Liver (tissue), 3 donors: ENCODE data around the gene HDAC5.

Source experiments
- ATF3 ChIP-seq: IDR thresholded peaks from 2 replicates; pipeline ENCODE4 v1.6.1; 2016; ENCODE audit warnings: antibody characterized with exemption
- CTCF ChIP-seq: fragments of 150-350 bp; IDR thresholded peaks from 2 replicates; pipeline ENCODE4 v1.5.1; 2017; ENCODE audit warnings: improper control_type of control experiment, low read depth, low read length; ENCODE audit not compliant: missing input control
- JUND ChIP-seq, 2 donors: IDR thresholded peaks; 2 replicates each; pipeline ENCODE4 v1.6.1; 2016; ENCODE audit warnings: antibody characterized with exemption in 2 of 2
- TF ChIP-seq, protein P1 (sequence below): IDR thresholded peaks from 2 replicates; pipeline ENCODE4 v1.6.1; 2016; ENCODE audit warnings: antibody characterized with exemption
- TF ChIP-seq, protein P2 (sequence below): IDR thresholded peaks from 2 replicates; pipeline ENCODE4 v1.6.1; 2016; ENCODE audit warnings: antibody characterized with exemption, mild to moderate bottlenecking
- donor health status: healthy.
- donor health status: healthy.

GRCh38 chr17:44111777-44112176, 11.7 kb downstream of the HDAC5 start:
- TF ChIP-seq, protein P1, sequence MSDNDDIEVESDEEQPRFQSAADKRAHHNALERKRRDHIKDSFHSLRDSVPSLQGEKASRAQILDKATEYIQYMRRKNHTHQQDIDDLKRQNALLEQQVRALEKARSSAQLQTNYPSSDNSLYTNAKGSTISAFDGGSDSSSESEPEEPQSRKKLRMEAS, result no peak
- TF ChIP-seq, protein P2, sequence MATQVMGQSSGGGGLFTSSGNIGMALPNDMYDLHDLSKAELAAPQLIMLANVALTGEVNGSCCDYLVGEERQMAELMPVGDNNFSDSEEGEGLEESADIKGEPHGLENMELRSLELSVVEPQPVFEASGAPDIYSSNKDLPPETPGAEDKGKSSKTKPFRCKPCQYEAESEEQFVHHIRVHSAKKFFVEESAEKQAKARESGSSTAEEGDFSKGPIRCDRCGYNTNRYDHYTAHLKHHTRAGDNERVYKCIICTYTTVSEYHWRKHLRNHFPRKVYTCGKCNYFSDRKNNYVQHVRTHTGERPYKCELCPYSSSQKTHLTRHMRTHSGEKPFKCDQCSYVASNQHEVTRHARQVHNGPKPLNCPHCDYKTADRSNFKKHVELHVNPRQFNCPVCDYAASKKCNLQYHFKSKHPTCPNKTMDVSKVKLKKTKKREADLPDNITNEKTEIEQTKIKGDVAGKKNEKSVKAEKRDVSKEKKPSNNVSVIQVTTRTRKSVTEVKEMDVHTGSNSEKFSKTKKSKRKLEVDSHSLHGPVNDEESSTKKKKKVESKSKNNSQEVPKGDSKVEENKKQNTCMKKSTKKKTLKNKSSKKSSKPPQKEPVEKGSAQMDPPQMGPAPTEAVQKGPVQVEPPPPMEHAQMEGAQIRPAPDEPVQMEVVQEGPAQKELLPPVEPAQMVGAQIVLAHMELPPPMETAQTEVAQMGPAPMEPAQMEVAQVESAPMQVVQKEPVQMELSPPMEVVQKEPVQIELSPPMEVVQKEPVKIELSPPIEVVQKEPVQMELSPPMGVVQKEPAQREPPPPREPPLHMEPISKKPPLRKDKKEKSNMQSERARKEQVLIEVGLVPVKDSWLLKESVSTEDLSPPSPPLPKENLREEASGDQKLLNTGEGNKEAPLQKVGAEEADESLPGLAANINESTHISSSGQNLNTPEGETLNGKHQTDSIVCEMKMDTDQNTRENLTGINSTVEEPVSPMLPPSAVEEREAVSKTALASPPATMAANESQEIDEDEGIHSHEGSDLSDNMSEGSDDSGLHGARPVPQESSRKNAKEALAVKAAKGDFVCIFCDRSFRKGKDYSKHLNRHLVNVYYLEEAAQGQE, result no peak
- TF ChIP-seq CTCF (no peak), JUND (IDR thresholded peaks at IDR 0.05) (no peak), ATF3 (no peak)
